Amygdala (tissue), 56 donors: ENCODE data around the gene CNIH1.
A peak's percentile ranks its signal among the peaks of the same experiment; 100 is the strongest.
"Not testable (repeated sequence)": the region's sequence is repeated elsewhere in the genome, so short reads cannot be mapped to it uniquely, and the experiment has no call there.

Experiments used
- DNase-seq, 56 donors: peaks; one replicate each; lab custom pipeline; 2025; lab: John Stamatoyannopoulos, UW

Gene CNIH1

GRCh38 chr14:54435500-54435981 is 5.6 kb downstream of the CNIH1 start:
- no peak for DNase-seq

GRCh38 chr14:54428527-54428926 is 12.6 kb downstream of the CNIH1 start:
- DNase-seq, result no peak

GRCh38 chr14:54427871-54428270 is 13.3 kb downstream of the CNIH1 start:
- DNase-seq, result no peak

GRCh38 chr14:54425537-54426274 is 15.5 kb downstream of the CNIH1 start:
- no peak for DNase-seq

GRCh38 chr14:54425068-54425467 is 16.1 kb downstream of the CNIH1 start:
- DNase-seq, result no peak

GRCh38 chr14:54424479-54424901 is 16.7 kb downstream of the CNIH1 start:
- no peak for DNase-seq

- DNase-seq, result no peak
Measured at GRCh38 chr14:54423991-54424390, 17.2 kb downstream of the CNIH1 start.

GRCh38 chr14:54420478-54421142 is 20.6 kb downstream of the CNIH1 start:
- peak in 11 of 56 donors; percentile 2 to 32 (median 9) for DNase-seq

GRCh38 chr14:54411371-54411770 is 29.8 kb downstream of the CNIH1 start:
- no peak for DNase-seq

- no peak for DNase-seq
Measured at GRCh38 chr14:54410215-54410614, 31.0 kb downstream of the CNIH1 start.

GRCh38 chr14:54403401-54404005 is 37.7 kb downstream of the CNIH1 start:
- DNase-seq, result not testable (repeated sequence)

GRCh38 chr14:54399560-54399959 is 41.6 kb downstream of the CNIH1 start:
- DNase-seq, result no peak

GRCh38 chr14:54396493-54397335 is 44.5 kb downstream of the CNIH1 start, which contains the start of gene CDKN3:
TSS of gene CDKN3 (plus strand) at chr14:54397007. CDS start at chr14:54397069, 62 bp downstream.
- DNase-seq, result peak; percentile 58 to 99 (median 94)

- no peak for DNase-seq
Measured at GRCh38 chr14:54396183-54396492, 45.0 kb downstream of the CNIH1 start.

- DNase-seq, result no peak
Measured at GRCh38 chr14:54395716-54396115, 45.5 kb downstream of the CNIH1 start.

GRCh38 chr14:54395284-54395683 is 45.9 kb downstream of the CNIH1 start:
- DNase-seq, result no peak

- no peak for DNase-seq
Measured at GRCh38 chr14:54394596-54394995, 46.6 kb downstream of the CNIH1 start.

- DNase-seq, result not testable (repeated sequence)
Measured at GRCh38 chr14:54392986-54393884, 47.9 kb downstream of the CNIH1 start.

GRCh38 chr14:54392131-54392859 is 48.9 kb downstream of the CNIH1 start:
- DNase-seq, result no peak
